Choroid plexus epithelial cell (primary cell): ENCODE data around the gene GRM8.

Experiments used
- DNase-seq: peaks from one replicate; pipeline ENCODE4 v3.0.0-alpha.2; 2010; ENCODE audit warnings: low read depth
- H3K4me3 ChIP-seq: 2 replicates; pipeline ENCODE4 v1.5.1; 2011; ENCODE audit warnings: low read depth, mild to moderate bottlenecking, control low read depth, low read length, moderate library complexity
- CTCF ChIP-seq: conservative IDR thresholded peaks from 2 replicates; pipeline ENCODE4 v1.5.1; 2011; ENCODE audit warnings: low read depth, mild to moderate bottlenecking, control low read depth, inconsistent platforms, low read length, moderate library complexity

The GRM8 gene

GRCh38 chr7:126755381-126755780 lies 497.4 kb downstream of the GRM8 start:
- no peak for DNase-seq
- TF ChIP-seq CTCF = no peak
- no peak overlapping the region for H3K4me3 ChIP-seq

GRCh38 chr7:126750207-126750911 lies 502.4 kb downstream of the GRM8 start:
- TF ChIP-seq CTCF = no peak
- no peak for DNase-seq
- H3K4me3 ChIP-seq = no peak overlapping the region

GRCh38 chr7:126728967-126729366 lies 523.8 kb downstream of the GRM8 start:
- TF ChIP-seq CTCF = no peak
- no peak for DNase-seq
- H3K4me3 ChIP-seq = no peak overlapping the region

GRCh38 chr7:126727930-126728391 lies 524.8 kb downstream of the GRM8 start:
- peak; percentile 75 for DNase-seq
- TF ChIP-seq CTCF = no peak
- H3K4me3 ChIP-seq = no peak overlapping the region

- no peak overlapping the region for H3K4me3 ChIP-seq
- TF ChIP-seq CTCF = no peak
- DNase-seq = no peak
These were observed 528.7 kb downstream of the GRM8 start for GRCh38 chr7:126723966-126724544.

GRCh38 chr7:126720232-126720631 lies 532.5 kb downstream of the GRM8 start:
- no peak overlapping the region for H3K4me3 ChIP-seq
- DNase-seq = no peak
- no peak for TF ChIP-seq CTCF

GRCh38 chr7:126718419-126718818 lies 534.3 kb downstream of the GRM8 start:
- TF ChIP-seq CTCF = no peak
- no peak for DNase-seq
- H3K4me3 ChIP-seq = no peak overlapping the region
